IPS DF 4.7 (cell line): ENCODE measurements around the gene ETFBKMT.
A peak's percentile ranks its signal among the peaks of the same experiment; 100 is the strongest.
"Not testable (repeated sequence)": the region's sequence is repeated elsewhere in the genome, so short reads cannot be mapped to it uniquely, and the experiment has no call there.

Experiments
- DNase-seq: peaks from one replicate; pipeline ENCODE4 v3.0.0-alpha.2; 2013; ENCODE audit warnings: low spot score; ENCODE audit errors: extremely low read depth

The ETFBKMT gene

GRCh38 chr12:31655792-31656191, 3.7 kb upstream of the ETFBKMT start:
- no peak for DNase-seq

- no peak for DNase-seq
Observed at GRCh38 chr12:31658471-31659086, 909 bp upstream of the ETFBKMT start.

GRCh38 chr12:31662176-31662849, 2.8 kb downstream of the ETFBKMT start:
- no peak for DNase-seq

GRCh38 chr12:31663576-31663975, 4.1 kb downstream of the ETFBKMT start:
- DNase-seq = no peak

GRCh38 chr12:31664038-31664437, 4.5 kb downstream of the ETFBKMT start:
- no peak for DNase-seq

- no peak for DNase-seq
Observed at GRCh38 chr12:31669020-31669419, 9.5 kb downstream of the ETFBKMT start.

GRCh38 chr12:31669582-31669981, 10.1 kb downstream of the ETFBKMT start:
- DNase-seq = not testable (repeated sequence)

GRCh38 chr12:31672521-31672920, 13.0 kb downstream of the ETFBKMT start:
- DNase-seq = no peak

GRCh38 chr12:31682136-31682962, 22.9 kb downstream of the ETFBKMT start:
- DNase-seq = peak; percentile 95

- DNase-seq = no peak
Observed at GRCh38 chr12:31685801-31686200, 26.3 kb downstream of the ETFBKMT start.

- DNase-seq = no peak
Observed at GRCh38 chr12:31687101-31687527, 27.6 kb downstream of the ETFBKMT start.

- not testable (repeated sequence) for DNase-seq
Observed at GRCh38 chr12:31689921-31690320, 30.4 kb downstream of the ETFBKMT start.

- no peak for DNase-seq
Observed at GRCh38 chr12:31702047-31702446, 42.6 kb downstream of the ETFBKMT start.

GRCh38 chr12:31705621-31706020, 46.1 kb downstream of the ETFBKMT start:
- no peak for DNase-seq

- not testable (repeated sequence) for DNase-seq
Observed at GRCh38 chr12:31708118-31708517, 48.6 kb downstream of the ETFBKMT start.

GRCh38 chr12:31710021-31710818, 50.7 kb downstream of the ETFBKMT start:
- DNase-seq = no peak

- no peak for DNase-seq
Observed at GRCh38 chr12:31712877-31713276, 53.4 kb downstream of the ETFBKMT start.

- DNase-seq = no peak
Observed at GRCh38 chr12:31714406-31715271, 55.2 kb downstream of the ETFBKMT start.

GRCh38 chr12:31715283-31715825, 55.9 kb downstream of the ETFBKMT start:
- DNase-seq = no peak

GRCh38 chr12:31716998-31717397, 57.5 kb downstream of the ETFBKMT start:
- not testable (repeated sequence) for DNase-seq
